GM12878 (cell line): ENCODE measurements around the gene GIMAP6. TPM values are rescaled to one million over a fixed set of nuclear protein-coding genes. Genes with fewer than 3 reads are reported as not detected.
"Not testable (repeated sequence)": the region's sequence is repeated elsewhere in the genome, so short reads cannot be mapped to it uniquely, and the experiment has no call there.

ENCODE experiments used
- ATAC-seq: fragments of 200-7000 bp; cut with Tn5 transposase; 3 replicates; pipeline ENCODE4 v1.9.1; 2020; ENCODE audit warnings: mild to moderate bottlenecking, moderate library complexity
- BruUV-seq: library from RNA; stranded (reverse); fragments of 400-500 nt; replicated peaks from 2 replicates; lab custom pipeline; 2021; lab: Mats Ljungman, UMichigan
- CTCF ChIA-PET: fragments of 300-600 bp; sonication (Branson Sonifier 250); formaldehyde crosslinking; extraction: SDS; loops from one replicate; lab custom pipeline; 2021; ENCODE audit warnings: inconsistent platforms; lab: Yijun Ruan, JAX
- POLR2A ChIA-PET: fragments of 350-600 bp; formaldehyde crosslinking; extraction: SDS; loops from one replicate; lab custom pipeline; 2021; ENCODE audit warnings: inconsistent platforms; lab: Charles Lee
- RAD21 ChIA-PET: fragments of 300-600 bp; sonication (Branson Sonifier 250); formaldehyde crosslinking; loops from one replicate; lab custom pipeline; 2023; ENCODE audit warnings: antibody characterized with exemption; ENCODE audit not compliant: unreplicated experiment; lab: Charles Lee
- SMC1A ChIA-PET: fragments of 300-600 bp; sonication (Branson Sonifier 250); formaldehyde crosslinking; loops from one replicate; lab custom pipeline; 2023; ENCODE audit not compliant: unreplicated experiment, uncharacterized antibody; lab: Charles Lee
- DNase-seq: peaks from one replicate; pipeline ENCODE4 v3.0.0-alpha.2; 2011; ENCODE audit warnings: low read depth, low spot score
- FAIRE-seq: peaks from 3 replicates; lab custom pipeline; 2011; peaks lifted over from hg19 to GRCh38; lab: Jason Lieb, UNC
- H2AFZ ChIP-seq: 2 replicates; pipeline ENCODE4 v1.6.0; 2011; ENCODE audit warnings: low read depth, low read length, control low read depth; ENCODE audit not compliant: control insufficient read depth
- H3K27ac ChIP-seq: 2 replicates; pipeline ENCODE4 v1.5.1; 2011; ENCODE audit warnings: control low read depth; ENCODE audit not compliant: control insufficient read depth, insufficient read depth
- H3K27me3 ChIP-seq, 2 experiments: replicated peaks in 1 of 2; 2 replicates each; pipeline versions ENCODE4 v1.6.0 to v1.6.1; 2011; ENCODE audit warnings: low read length in 1 of 2; ENCODE audit not compliant: control insufficient read depth in 2 of 2, insufficient read depth in 2 of 2
- H3K36me3 ChIP-seq, 2 experiments: 2 replicates each; pipeline ENCODE4 v1.5.1; 2011; ENCODE audit warnings: low read length in 1 of 2; ENCODE audit not compliant: control insufficient read depth in 2 of 2, insufficient read depth in 2 of 2
- H3K4me1 ChIP-seq: 2 replicates; pipeline ENCODE4 v1.6.1; 2011; ENCODE audit warnings: mild to moderate bottlenecking, low read length, moderate library complexity, mixed read lengths; ENCODE audit not compliant: control insufficient read depth, insufficient read depth
- H3K4me2 ChIP-seq: 2 replicates; pipeline ENCODE4 v1.6.0; 2011; ENCODE audit warnings: control low read depth; ENCODE audit not compliant: control insufficient read depth, insufficient read depth
- H3K4me3 ChIP-seq: fragments of 200-600 bp; sonication (generic); 2 replicates; pipeline ENCODE4 v1.5.1; 2016
- H3K79me2 ChIP-seq: 2 replicates; pipeline ENCODE4 v1.6.0; 2011; ENCODE audit warnings: low read length; ENCODE audit not compliant: control insufficient read depth, insufficient read depth
- H3K9ac ChIP-seq: 2 replicates; pipeline ENCODE4 v1.8.0; 2011; ENCODE audit warnings: low read length, control low read depth, mixed read lengths; ENCODE audit not compliant: control insufficient read depth, insufficient read depth
- H3K9me3 ChIP-seq: replicated peaks from 3 replicates; pipeline ENCODE4 v1.5.1; 2011; ENCODE audit warnings: mild to moderate bottlenecking, low read length; ENCODE audit not compliant: control insufficient read depth, insufficient read depth
- H4K20me1 ChIP-seq: 2 replicates; pipeline ENCODE4 v1.6.0; 2011; ENCODE audit not compliant: control insufficient read depth, insufficient read depth
- BMI1 ChIP-seq: fragments of 450-650 bp; IDR thresholded peaks from 2 replicates; pipeline ENCODE4 v1.6.1; 2016; ENCODE audit warnings: mild to moderate bottlenecking, moderate library complexity, borderline replicate concordance
- ESRRA ChIP-seq: IDR thresholded peaks from 2 replicates; pipeline ENCODE4 v1.6.1; 2012; ENCODE audit warnings: mild to moderate bottlenecking, low read length, improper control_type of control experiment
- FOXM1 ChIP-seq: IDR thresholded peaks from 2 replicates; pipeline ENCODE4 v1.6.1; 2012; ENCODE audit warnings: low read depth, mild to moderate bottlenecking, inconsistent platforms, low read length, moderate library complexity
- HCFC1 ChIP-seq: fragments of 150-350 bp; IDR thresholded peaks from 2 replicates; pipeline ENCODE4 v1.6.1; 2014; ENCODE audit warnings: low read length
- MEF2B ChIP-seq: fragments of 450-650 bp; IDR thresholded peaks from 2 replicates; pipeline ENCODE4 v1.6.1; 2018; ENCODE audit warnings: mild to moderate bottlenecking, moderate library complexity; ENCODE audit not compliant: partially characterized antibody, poor library complexity, severe bottlenecking
- RELA ChIP-seq: fragments of 450-650 bp; IDR thresholded peaks from 2 replicates; pipeline ENCODE4 v1.8.0; 2014; ENCODE audit warnings: borderline replicate concordance; ENCODE audit not compliant: partially characterized antibody
- YBX1 ChIP-seq: fragments of 450-650 bp; IDR thresholded peaks from 2 replicates; pipeline ENCODE4 v1.6.1; 2016; ENCODE audit warnings: antibody characterized with exemption
- WGBS: methylation state at CpG from one replicate; pipeline ENCODE4 v1.1.6; 2016; ENCODE audit warnings: low lambda C conversion rate; ENCODE audit not compliant: insufficient replicate concordance, insufficient coverage; ENCODE audit errors: missing lambda C conversion rate; 5-methylcytosine and 5-hydroxymethylcytosine counted together
- in situ Hi-C: fragments of 300-500 bp; cut with MboI; formaldehyde crosslinking; loops from 9 replicates; pipeline ENCODE4 v1.14.3; 2018; ENCODE audit warnings: mixed read lengths
- intact Hi-C: fragments of 100-400 bp; cut with micrococcal nuclease; formaldehyde crosslinking; loops from one replicate; pipeline ENCODE4 v1.14.2; 2022; ENCODE audit not compliant: unreplicated experiment
- polyA plus RNA-seq, 11 experiments: library from polyadenylated mRNA; depleted of rRNA in 4 of 11; unstranded in 6 of 11; stranded (reverse) in 5 of 11; fragments of >200 nt; fragmentation: Nextera tagmentation in 4 of 11; fragmentation: Illumina TruSeq in 1 of 11; extraction: Ambion mirVana in 4 of 11; extraction: Trizol in 1 of 11; gene quantifications; 1 replicate in 1 of 11; 2 replicates in 10 of 11; pipeline versions ENCODE4 v1.2.1 to v1.2.3, GENCODE V29; 2011 to 2016; ENCODE audit warnings: inconsistent platforms in 2 of 11, missing spikeins in 2 of 11, low read depth in 1 of 11
- total RNA-seq, 4 experiments: library from RNA; depleted of rRNA in 3 of 4; stranded (reverse); fragments of >200 nt in 3 of 4; fragmentation: Illumina TruSeq in 1 of 4; extraction: Trizol in 1 of 4; gene quantifications; 2 replicates each; pipeline versions ENCODE4 v1.2.1 to v1.2.3, GENCODE V29; 2013 to 2021
- TF ChIP-seq, protein P1 (sequence below): fragments of 450-650 bp; conservative IDR thresholded peaks from 2 replicates; pipeline ENCODE4 v1.6.1; 2017; ENCODE audit warnings: mild to moderate bottlenecking, moderate library complexity
- TF ChIP-seq, protein P2 (sequence below): IDR thresholded peaks from 2 replicates; pipeline ENCODE4 v1.6.1; 2012; ENCODE audit warnings: low read depth, low read length, improper control_type of control experiment
- TF ChIP-seq, protein P3 (sequence below): IDR thresholded peaks from 2 replicates; pipeline ENCODE4 v1.6.1; 2012; ENCODE audit warnings: low read length, inconsistent platforms

GIMAP6 gene
- total and polyA plus RNA-seq, 10 of the 15 experiments (the other 5 are each of a cell fraction or from before 2014, with no cell fraction given): 6.2 to 49.2 (median 35.4) TPM

DNA sequence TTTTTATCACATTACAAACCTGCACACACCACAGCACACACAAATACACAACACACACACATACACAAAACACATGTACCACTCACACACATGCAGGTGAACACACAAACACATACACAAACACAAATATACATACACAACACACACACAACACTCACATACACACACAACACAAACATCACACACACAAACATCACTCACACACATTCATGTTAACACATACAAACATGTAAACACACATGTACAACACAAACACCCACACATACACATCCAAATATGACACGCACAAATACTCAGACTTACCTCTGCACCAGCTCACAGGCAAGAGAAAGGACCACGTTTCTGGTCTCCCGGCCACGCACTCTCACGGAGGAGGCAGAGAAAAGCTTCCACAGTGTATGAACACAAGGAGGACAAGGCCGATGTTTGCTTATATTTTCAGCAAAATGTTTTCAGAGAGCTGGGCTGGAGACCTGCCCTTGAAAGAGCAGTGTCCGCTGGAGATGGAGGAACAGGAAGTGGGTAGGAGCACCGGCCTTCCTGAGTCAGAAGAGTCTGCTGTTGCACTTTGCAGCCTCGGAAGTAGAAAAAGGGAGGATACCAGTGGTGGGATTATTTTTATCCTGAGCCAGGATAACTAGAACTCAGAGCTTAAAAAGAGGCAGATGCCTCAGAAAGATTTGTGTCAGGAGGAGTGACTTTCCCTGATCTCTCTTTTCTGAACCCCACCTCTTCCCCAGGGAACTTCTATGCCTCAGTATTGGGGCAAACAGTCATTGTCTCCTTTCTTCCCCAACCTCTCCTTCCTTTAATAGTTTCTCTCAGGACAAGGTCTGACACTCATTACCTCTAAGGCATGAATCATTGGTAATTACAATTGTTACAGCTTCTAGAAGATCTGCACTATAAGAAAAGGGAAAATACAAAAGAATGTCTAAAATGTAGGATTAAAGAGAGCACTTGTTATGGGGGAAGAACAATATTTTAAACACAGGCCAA, at the start of gene GIMAP6 (continued):
- peak; percentile 78; the same call in 1 of the 2 replicates for TF ChIP-seq YBX1
- TF ChIP-seq RELA: no peak
- TF ChIP-seq, protein P1, sequence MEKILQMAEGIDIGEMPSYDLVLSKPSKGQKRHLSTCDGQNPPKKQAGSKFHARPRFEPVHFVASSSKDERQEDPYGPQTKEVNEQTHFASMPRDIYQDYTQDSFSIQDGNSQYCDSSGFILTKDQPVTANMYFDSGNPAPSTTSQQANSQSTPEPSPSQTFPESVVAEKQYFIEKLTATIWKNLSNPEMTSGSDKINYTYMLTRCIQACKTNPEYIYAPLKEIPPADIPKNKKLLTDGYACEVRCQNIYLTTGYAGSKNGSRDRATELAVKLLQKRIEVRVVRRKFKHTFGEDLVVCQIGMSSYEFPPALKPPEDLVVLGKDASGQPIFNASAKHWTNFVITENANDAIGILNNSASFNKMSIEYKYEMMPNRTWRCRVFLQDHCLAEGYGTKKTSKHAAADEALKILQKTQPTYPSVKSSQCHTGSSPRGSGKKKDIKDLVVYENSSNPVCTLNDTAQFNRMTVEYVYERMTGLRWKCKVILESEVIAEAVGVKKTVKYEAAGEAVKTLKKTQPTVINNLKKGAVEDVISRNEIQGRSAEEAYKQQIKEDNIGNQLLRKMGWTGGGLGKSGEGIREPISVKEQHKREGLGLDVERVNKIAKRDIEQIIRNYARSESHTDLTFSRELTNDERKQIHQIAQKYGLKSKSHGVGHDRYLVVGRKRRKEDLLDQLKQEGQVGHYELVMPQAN: peak; percentile 31; the same call in 1 of the 2 replicates
- no peak for TF ChIP-seq HCFC1
- TF ChIP-seq ESRRA: no peak
- peak; percentile 26 for TF ChIP-seq MEF2B
- TF ChIP-seq, protein P2, sequence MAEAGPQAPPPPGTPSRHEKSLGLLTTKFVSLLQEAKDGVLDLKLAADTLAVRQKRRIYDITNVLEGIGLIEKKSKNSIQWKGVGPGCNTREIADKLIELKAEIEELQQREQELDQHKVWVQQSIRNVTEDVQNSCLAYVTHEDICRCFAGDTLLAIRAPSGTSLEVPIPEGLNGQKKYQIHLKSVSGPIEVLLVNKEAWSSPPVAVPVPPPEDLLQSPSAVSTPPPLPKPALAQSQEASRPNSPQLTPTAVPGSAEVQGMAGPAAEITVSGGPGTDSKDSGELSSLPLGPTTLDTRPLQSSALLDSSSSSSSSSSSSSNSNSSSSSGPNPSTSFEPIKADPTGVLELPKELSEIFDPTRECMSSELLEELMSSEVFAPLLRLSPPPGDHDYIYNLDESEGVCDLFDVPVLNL: no peak
- TF ChIP-seq FOXM1: no peak
- TF ChIP-seq, protein P3, sequence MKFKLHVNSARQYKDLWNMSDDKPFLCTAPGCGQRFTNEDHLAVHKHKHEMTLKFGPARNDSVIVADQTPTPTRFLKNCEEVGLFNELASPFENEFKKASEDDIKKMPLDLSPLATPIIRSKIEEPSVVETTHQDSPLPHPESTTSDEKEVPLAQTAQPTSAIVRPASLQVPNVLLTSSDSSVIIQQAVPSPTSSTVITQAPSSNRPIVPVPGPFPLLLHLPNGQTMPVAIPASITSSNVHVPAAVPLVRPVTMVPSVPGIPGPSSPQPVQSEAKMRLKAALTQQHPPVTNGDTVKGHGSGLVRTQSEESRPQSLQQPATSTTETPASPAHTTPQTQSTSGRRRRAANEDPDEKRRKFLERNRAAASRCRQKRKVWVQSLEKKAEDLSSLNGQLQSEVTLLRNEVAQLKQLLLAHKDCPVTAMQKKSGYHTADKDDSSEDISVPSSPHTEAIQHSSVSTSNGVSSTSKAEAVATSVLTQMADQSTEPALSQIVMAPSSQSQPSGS: 0 out of 2 replicates have a peak, but pooled peaks have one; percentile 10
- TF ChIP-seq BMI1: no peak

DNA sequence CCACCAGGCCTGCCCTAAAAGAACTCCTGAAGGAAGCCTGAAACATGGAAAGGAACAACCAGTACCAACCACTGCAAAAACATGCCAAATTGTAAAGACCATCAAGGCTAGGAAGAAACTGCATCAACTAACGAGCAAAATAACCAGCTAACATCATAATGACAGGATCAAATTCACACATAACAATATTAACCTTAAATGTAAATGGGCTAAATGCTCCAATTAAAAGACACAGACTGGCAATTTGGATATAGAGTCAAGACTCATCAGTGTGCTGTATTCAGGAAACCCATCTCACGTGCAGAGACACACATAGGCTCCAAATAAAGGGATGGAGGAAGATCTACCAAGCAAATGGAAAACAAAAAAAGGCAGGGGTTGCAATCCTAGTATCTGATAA, 48.2 kb upstream of the GIMAP6 start:
- H3K4me1 ChIP-seq, ATAC-seq, H3K9ac ChIP-seq, BruUV-seq, H2AFZ ChIP-seq, H3K4me2 ChIP-seq, H4K20me1 ChIP-seq, DNase-seq, in situ Hi-C loops, FAIRE-seq, H3K9me3 ChIP-seq, CTCF ChIA-PET, H3K36me3 ChIP-seq, H3K79me2 ChIP-seq, H3K27me3 ChIP-seq, intact Hi-C loops, H3K27ac ChIP-seq, H3K4me3 ChIP-seq: not testable (repeated sequence)
- SMC1A ChIA-PET: interaction anchor here (0.7 kb wide), 1 partner anchor 59 kb away, joined by 3 read pairs; no protein-coding TSS in a partner anchor
- WGBS: 86% methylated on average over 1 of the region's 2 CpGs
- RAD21 ChIA-PET: interaction anchor here (0.8 kb wide), 1 partner anchor 10 kb away, joined by 3 read pairs; no protein-coding TSS in a partner anchor
- POLR2A ChIA-PET: interaction anchor here (0.7 kb wide), 1 partner anchor 305 kb away, joined by 3 read pairs; no protein-coding TSS in a partner anchor

DNA sequence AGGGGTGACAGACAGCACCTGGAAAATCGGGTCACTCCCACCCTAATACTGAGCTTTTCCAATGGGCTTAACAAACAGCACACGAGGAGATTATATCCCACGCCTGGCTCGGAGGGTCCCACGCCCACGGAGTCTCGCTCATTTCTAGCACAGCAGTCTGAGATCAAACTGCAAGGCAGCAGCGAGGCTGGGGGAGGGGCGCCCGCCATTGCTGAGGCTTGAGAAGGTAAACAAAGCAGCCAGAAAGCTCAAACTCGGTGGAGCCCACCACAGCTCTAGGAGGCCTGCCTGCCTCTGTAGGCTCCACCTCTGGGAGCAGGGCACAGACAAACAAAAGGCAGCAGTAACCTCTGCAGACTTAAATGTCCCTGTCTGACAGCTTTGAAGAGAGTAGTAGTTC, 46.4 kb upstream of the GIMAP6 start:
- H3K4me1 ChIP-seq, H3K27me3 ChIP-seq, H3K36me3 ChIP-seq, H2AFZ ChIP-seq, FAIRE-seq, H4K20me1 ChIP-seq, intact Hi-C loops, SMC1A ChIA-PET, ATAC-seq, RAD21 ChIA-PET, H3K27ac ChIP-seq, DNase-seq, H3K9me3 ChIP-seq, POLR2A ChIA-PET, BruUV-seq, H3K79me2 ChIP-seq, H3K9ac ChIP-seq, H3K4me3 ChIP-seq, H3K4me2 ChIP-seq, in situ Hi-C loops, CTCF ChIA-PET: not testable (repeated sequence)
- 90% methylated on average over 11 of the region's 11 CpGs for WGBS
